ENCODE measurements around the gene FYN.

Gene FYN

GRCh38 chr6:111769365-111770152, 103.7 kb downstream of the FYN start:
- DNase-seq (ENCODE audit: low spot score): no peak

- DNase-seq (ENCODE audit: low spot score): no peak
These were observed 104.9 kb downstream of the FYN start for GRCh38 chr6:111768431-111768770.

DNA sequence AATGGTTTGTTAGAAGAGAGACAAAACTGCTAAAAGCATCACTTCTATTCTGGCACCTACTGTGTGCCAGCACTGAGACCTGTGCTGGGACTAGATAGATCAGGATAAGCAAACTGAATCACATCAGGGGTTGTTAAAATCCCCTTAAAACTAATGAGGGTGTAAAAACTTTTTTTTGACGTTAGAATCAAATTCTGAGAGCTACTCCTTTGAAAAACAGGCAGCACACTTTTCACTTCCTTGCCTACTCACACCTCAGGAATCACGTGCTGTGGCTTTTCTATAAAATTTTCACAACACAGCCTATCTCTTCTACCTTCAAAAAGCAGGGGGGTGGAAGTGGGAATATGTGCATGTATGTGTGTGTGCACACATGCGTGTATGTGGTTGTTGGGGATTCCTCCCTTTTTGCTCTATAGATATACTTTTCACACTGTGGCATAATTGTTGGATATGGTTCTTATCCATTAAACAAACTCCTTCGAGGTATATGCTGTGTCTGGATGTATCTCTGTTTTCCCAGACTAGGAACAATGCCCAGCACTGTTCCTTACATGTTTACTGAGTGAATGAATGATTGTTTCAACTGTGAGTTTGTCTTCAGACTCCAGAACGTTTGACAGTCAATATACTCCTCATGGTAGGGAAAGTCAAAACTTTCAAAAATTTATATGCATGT, 105.4 kb downstream of the FYN start:
- DNase-seq (ENCODE audit: low spot score): no peak

- DNase-seq (ENCODE audit: low spot score): no peak
These were observed 106.9 kb downstream of the FYN start for GRCh38 chr6:111766201-111766857.

DNA sequence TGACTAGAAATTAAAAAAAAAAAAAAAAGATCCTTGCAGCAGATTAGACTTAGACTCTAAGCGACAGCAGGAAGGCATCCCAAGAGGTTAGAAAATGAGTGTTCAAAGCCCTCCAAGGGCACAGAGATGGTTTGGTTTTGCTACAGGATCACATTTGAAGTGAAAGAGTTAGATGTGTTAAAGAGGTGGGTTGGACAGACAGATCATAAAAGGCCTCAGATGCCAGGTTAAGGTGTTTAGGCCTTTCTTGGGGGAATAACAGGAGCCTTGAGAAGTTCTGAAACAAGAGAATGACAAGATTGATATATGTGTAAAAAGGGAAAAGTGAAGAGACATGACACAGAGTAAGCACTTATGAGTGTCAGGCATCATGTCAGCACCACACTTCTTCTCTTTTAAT, 107.5 kb downstream of the FYN start:
- DNase-seq (ENCODE audit: low spot score): no peak

DNA sequence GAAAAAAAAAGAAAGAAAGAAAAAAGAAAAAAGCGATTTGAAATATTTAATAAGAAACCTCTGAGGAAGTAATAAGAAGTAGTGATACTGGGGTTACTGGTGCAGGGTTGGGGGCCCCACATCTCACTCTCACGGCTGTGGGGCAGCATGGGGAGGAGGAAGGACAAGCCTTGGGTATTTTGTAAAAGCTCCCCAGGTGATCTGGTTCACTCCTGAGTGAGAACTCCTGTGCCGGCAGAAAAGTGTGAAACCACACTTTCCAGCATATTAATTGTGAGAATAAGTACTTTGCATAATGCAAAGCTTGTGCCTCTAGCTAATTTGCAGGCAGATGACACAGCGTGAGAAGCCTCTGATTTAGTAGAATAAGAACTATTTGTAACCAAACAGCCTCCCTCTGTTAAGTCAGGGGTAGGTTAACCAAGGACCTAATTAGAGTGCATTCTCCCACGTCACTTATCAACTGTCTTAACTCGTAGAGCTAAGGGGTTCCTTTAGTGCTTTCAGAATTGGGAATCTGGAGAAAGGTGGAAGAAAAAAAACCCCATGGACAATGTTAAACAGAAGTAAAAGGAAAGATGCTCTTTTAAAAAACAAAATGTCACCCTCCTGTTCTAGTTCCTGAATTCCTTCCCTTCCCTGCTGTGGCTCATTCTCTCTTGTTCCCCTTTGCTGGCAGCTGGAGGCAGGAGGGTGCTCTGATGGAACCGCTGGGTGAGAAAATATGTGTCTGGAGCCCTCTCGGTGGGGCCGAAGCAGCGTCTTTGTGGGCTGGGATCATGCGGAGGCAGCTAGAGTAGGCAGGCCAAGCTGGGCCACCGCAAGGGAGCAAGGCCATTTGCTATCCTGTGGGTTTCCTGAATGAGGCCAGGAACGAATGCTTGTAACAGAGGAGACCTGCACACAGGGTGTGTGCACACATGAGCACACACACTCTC, 108.7 kb downstream of the FYN start:
- DNase-seq (ENCODE audit: low spot score): no peak

DNA sequence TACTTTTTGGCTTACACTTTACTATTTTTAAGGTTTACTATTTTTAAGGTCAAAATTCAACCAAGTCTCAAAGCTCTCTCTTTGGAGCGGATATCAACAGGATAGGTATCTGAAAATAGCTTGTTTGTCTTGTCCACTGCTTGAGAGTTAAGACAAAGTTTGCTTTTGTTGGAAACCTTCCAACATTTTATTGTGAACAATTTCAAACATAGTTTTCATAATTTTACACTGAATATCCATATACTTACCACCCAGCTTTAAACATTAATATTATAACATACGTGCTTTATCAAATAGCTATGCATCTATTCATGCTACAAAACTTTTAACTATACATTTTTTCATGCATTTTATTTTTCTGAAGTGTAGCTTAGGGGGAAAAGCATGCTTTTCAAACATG, 109.9 kb downstream of the FYN start:
- no peak for DNase-seq (ENCODE audit: low spot score)

GRCh38 chr6:111761783-111762312, 111.4 kb downstream of the FYN start:
- no peak for DNase-seq (ENCODE audit: low spot score)

- no peak for DNase-seq (ENCODE audit: low spot score)
These were observed 112.0 kb downstream of the FYN start for GRCh38 chr6:111761212-111761611.

GRCh38 chr6:111759836-111760785, 113.1 kb downstream of the FYN start:
- no peak for DNase-seq (ENCODE audit: low spot score)

- DNase-seq (ENCODE audit: low spot score): no peak
These were observed 113.9 kb downstream of the FYN start for GRCh38 chr6:111759331-111759835.

GRCh38 chr6:111758608-111759329, 114.5 kb downstream of the FYN start:
- peak; percentile 57 for DNase-seq (ENCODE audit: low spot score)

GRCh38 chr6:111757342-111757741, 115.9 kb downstream of the FYN start:
- no peak for DNase-seq (ENCODE audit: low spot score)

DNA sequence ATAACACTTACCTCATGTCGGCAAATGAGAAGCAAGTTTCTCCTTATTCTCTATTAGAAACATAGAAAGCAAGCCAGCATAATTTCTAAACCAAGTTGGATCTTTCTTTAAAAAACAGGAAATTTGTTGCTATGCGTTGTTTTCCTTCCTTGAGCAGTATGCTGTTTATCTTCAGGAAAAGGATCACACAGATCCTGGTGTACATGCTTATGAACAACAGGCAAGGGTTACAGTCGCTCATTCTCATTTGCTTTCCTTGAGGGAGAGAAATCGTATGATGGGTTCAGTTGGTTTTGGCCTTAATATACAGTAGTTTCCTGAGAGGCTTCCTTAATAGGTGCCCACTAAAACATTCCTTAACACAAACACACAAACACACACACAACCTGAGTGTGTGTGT, 118.8 kb downstream of the FYN start:
- DNase-seq (ENCODE audit: low spot score): no peak

GRCh38 chr6:111753573-111753972, 119.7 kb downstream of the FYN start:
- no peak for DNase-seq (ENCODE audit: low spot score)

DNA sequence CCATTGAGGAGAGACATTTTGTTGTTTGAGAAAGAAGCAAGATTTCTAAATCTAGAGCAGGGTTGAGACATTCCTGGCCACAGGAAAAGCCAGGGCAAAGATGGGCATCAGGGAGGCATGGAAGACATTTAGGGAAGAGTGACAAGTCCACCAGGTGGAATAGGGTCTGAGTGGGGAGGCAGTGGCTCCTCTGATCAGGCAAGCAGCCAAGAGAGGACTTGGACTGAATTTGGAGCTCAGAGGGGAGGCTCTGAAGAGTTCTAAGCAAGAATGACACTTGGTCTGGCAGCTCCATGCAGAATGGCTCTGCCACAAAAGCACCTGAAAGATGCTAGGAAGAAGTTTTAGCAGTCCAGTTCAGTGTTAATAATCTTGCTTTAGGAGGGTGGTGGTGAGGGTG, 120.8 kb downstream of the FYN start:
- peak; percentile 50 for DNase-seq (ENCODE audit: low spot score)

- no peak for DNase-seq (ENCODE audit: low spot score)
These were observed 122.2 kb downstream of the FYN start for GRCh38 chr6:111750753-111751673.

GRCh38 chr6:111750153-111750552, 123.1 kb downstream of the FYN start:
- no peak for DNase-seq (ENCODE audit: low spot score)

GRCh38 chr6:111748231-111748647, 125.0 kb downstream of the FYN start:
- no peak for DNase-seq (ENCODE audit: low spot score)
